C4-2B (cell line): ENCODE data around the gene FZR1.

Experiments
- ZFX ChIP-seq: fragments of 450-650 bp; IDR thresholded peaks from 2 replicates; pipeline ENCODE4 v1.6.1; 2017
- TF ChIP-seq, protein P1 (sequence below): fragments of 450-650 bp; conservative IDR thresholded peaks from 2 replicates; pipeline ENCODE4 v1.5.1; 2017; ENCODE audit warnings: mild to moderate bottlenecking

DNA sequence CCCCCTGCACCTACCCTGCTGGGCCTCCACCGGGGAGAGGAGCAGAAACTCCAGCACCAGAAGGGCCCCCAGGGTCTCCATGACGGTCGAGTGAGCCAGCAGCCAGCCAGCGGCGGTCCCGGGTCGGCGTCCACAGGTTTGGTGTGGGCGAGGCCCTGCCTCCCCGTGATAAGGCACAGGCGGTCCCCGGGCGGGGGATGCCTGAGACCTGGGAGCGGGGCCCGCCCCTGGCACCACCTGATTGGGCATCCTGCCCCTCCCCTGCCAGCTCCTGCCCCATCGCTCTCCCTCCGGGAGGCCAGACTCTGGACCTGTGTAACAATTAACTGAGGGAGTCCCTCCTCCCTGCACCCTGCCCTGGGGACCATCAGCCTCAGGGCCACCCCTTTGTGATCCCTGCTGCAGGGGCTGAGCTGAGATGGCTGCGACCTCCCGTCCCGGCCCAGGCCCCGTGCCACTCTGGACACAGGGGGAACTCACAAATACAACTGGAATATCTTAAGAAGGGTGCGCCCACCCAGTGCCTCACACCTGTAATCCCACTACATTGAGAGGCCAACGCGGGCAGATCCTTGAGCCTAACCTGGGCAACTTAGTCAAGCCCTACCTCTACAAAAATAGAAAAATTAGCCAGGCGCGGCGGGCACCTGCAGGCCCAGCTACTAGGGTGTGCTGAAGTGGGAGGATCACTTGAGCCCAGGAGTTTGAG lies 25.6 kb upstream of the FZR1 start, which contains the start of gene SMIM24:
- TF ChIP-seq, protein P1, sequence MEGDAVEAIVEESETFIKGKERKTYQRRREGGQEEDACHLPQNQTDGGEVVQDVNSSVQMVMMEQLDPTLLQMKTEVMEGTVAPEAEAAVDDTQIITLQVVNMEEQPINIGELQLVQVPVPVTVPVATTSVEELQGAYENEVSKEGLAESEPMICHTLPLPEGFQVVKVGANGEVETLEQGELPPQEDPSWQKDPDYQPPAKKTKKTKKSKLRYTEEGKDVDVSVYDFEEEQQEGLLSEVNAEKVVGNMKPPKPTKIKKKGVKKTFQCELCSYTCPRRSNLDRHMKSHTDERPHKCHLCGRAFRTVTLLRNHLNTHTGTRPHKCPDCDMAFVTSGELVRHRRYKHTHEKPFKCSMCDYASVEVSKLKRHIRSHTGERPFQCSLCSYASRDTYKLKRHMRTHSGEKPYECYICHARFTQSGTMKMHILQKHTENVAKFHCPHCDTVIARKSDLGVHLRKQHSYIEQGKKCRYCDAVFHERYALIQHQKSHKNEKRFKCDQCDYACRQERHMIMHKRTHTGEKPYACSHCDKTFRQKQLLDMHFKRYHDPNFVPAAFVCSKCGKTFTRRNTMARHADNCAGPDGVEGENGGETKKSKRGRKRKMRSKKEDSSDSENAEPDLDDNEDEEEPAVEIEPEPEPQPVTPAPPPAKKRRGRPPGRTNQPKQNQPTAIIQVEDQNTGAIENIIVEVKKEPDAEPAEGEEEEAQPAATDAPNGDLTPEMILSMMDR: no peak
- TF ChIP-seq ZFX: no peak
